GM10266 (cell line): ENCODE measurements around the gene HLA-F.

Source experiments
- DNase-seq: peaks from one replicate; pipeline ENCODE4 v3.0.0; 2012; ENCODE audit errors: extremely low spot score
- TF ChIP-seq, protein P1 (sequence below): IDR thresholded peaks from 2 replicates; pipeline ENCODE4 v1.5.1; 2012; ENCODE audit warnings: mild to moderate bottlenecking, low read depth; ENCODE audit not compliant: control insufficient read depth, insufficient read depth; ENCODE audit errors: missing control alignments

The HLA-F gene

DNA sequence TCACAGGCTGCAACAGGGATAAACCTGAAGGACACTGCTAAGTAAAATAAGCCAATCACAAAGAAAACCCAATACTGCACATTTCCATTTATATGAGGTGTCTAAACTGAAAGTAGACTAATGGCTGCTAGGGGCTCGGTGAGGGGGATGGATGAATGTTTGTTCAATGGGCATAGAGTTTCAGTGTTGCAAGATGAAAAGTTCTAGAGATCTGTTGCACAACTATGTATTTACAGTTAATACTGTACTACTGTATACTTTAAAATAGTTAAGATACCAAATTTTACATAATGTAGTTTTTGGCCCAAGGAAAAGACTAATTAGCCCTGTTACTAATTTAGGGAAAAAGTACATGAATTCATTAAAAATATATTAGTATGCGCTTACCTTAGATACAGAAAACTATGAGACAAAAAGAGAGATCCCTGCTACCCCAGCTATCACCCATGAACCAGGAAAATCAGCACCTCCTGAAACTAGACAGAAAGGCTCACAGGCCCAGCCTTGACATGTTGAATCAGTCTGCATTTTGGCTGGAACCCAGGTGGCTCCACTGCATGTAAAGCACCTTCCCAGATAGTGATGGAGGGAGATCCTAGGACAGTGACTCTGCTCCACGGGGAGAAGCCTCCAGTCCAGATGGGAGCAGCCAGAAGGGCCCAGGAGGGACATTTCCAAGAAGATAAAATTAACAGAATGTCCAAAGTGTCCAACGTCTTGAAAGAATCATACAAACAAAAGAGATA, 16.1 kb downstream of the HLA-F start:
- TF ChIP-seq, protein P1, sequence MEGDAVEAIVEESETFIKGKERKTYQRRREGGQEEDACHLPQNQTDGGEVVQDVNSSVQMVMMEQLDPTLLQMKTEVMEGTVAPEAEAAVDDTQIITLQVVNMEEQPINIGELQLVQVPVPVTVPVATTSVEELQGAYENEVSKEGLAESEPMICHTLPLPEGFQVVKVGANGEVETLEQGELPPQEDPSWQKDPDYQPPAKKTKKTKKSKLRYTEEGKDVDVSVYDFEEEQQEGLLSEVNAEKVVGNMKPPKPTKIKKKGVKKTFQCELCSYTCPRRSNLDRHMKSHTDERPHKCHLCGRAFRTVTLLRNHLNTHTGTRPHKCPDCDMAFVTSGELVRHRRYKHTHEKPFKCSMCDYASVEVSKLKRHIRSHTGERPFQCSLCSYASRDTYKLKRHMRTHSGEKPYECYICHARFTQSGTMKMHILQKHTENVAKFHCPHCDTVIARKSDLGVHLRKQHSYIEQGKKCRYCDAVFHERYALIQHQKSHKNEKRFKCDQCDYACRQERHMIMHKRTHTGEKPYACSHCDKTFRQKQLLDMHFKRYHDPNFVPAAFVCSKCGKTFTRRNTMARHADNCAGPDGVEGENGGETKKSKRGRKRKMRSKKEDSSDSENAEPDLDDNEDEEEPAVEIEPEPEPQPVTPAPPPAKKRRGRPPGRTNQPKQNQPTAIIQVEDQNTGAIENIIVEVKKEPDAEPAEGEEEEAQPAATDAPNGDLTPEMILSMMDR = no peak
- DNase-seq = no peak

DNA sequence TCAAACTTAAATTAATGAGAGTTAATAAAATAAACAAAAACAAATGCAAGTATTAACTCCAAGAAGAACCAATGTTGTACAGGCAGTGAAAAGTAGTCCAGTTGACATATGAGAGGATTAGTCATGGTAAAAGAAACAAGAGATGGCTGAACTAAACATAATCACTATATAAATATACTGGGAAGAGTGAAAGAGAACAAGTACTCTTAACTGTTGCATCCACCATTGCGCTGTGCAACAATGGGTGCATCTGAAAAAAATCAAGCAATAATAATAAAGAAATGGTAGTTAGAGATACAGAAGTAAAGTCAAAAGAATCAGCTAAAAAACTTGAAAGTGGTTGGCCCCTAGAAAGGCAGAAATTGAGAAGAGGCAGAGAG, 16.6 kb downstream of the HLA-F start:
- no peak for DNase-seq
- TF ChIP-seq, protein P1 = no peak

DNA sequence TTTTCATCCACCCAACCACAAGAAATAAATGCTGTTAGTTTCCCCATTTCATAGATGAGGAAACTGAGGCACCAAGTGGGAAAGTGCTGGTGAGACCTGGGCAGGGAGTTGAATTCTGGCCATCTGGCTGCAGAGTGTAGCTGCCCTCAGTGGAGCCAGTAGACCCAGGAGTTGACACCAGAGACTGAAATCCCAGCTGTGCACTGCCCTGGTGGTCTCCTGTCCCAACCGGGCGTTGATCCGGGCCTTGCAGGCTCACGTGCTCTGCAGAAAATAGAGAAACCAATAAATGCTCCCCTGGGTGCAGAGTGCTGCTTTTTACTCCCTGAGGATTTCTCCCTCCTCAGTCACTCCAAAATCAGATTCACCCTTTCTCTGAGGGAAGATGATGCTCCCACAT, 18.4 kb downstream of the HLA-F start:
- TF ChIP-seq, protein P1 = no peak
- DNase-seq = no peak

DNA sequence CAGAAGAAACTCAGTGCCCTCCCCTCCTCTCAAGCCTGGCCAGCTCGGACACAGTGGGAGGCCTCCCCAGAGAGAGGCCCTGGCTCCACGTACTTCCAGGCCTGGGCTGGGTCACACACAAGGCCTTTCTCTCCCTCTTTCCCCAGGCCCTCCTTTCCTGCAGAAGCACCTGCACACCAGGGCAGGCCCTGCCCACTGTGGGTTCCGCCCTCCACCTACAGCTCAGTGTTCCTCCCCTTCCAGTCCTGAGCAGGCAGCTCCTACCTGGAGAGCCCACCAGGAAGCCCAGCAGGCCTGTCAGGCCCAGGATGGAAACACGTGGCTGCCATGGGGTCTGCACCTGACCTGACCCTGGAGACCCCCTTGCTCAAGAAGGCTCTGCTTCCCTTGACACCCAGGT, 18.9 kb downstream of the HLA-F start:
- TF ChIP-seq, protein P1 = no peak
- no peak for DNase-seq

DNA sequence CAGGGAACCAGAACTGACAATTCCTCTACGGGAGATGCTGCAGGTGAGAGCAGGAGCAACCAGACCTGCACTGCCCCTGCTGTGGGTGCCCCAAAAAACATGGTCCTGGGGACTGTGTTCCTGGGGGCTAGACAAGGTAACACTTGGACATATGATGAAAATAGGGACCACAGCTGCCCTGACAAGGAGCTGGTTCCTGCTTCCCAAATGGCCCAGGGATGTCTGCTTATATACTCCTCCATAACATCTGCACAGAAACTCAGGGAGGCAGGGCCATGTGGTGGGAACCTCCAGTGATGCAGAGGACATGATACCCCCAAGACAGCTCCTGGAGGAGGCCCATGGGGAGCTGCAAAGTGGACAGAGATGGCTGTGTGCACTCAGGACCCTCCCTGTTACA, 19.8 kb downstream of the HLA-F start:
- DNase-seq = no peak

DNA sequence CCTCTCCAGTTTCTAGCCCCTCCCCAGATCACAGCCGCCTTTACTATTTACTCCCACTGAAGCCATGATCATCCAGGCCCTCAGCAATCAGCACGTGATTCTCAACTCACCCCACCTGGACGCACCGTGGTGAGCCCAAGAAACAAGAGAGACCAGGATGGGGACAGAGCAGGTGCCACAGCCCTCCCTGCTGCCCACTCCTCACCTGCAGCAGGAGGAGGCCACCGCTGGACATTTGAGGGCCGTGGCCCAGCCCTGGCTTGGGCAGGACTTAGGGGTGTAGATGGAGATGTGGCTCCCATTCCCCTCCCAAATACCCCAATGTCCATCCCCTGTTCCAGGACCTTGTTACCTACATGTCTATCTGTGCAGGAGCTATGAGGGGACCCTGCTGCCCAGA, 20.3 kb downstream of the HLA-F start:
- no peak for DNase-seq
- TF ChIP-seq, protein P1 = no peak

More for the DNA sequence above, 19.8 kb downstream of the HLA-F start:
- TF ChIP-seq, protein P1 = no peak

DNA sequence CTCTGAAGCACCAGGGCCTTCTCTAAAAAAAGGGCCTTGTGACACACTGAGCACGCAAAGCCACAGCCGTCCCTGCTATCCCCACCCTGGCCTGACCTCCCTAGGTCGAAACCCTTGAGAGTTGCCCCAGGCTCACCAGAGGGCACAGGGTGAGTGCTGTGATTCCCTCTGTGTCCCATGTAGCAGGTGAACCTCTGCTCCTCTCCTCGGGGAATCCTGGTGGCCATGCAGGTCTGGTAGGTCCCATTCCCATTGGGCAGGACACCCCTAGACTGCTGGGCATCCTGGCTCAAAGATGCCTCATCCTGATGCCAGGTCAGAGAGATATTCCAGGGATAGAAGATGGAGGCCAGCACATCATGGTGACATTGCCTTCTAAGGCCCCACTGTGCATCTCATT, 20.9 kb downstream of the HLA-F start:
- DNase-seq = no peak
- TF ChIP-seq, protein P1 = no peak
